Activated CD8-positive, alpha-beta T cell treated with anti-CD3 and anti-CD28 coated beads for 36 hours (primary cell): Measurements from ENCODE around the gene STKLD1. TPM values are rescaled to one million over a fixed set of nuclear protein-coding genes. Genes with fewer than 3 reads are reported as not detected.
"Not testable (repeated sequence)": the region's sequence is repeated elsewhere in the genome, so short reads cannot be mapped to it uniquely, and the experiment has no call there.

Experiments used
- ATAC-seq: fragments of 200-7000 bp; cut with Tn5 transposase; one replicate; pipeline ENCODE4 v1.10.0; 2021; ENCODE audit warnings: mild to moderate bottlenecking, moderate library complexity
- CTCF ChIA-PET: fragments of 350-600 bp; sonication (Branson Sonifier 250); formaldehyde crosslinking; loops from one replicate; lab custom pipeline; 2021; ENCODE audit warnings: antibody characterized with exemption; lab: Charles Lee
- POLR2A ChIA-PET: fragments of 350-600 bp; sonication (Branson Sonifier 250); formaldehyde crosslinking; loops from one replicate; lab custom pipeline; 2021; ENCODE audit warnings: antibody characterized with exemption; lab: Charles Lee
- DNase-seq: peaks from one replicate; pipeline ENCODE4 v3.0.0-alpha.2; 2020
- H3K27ac Mint-ChIP-seq: one replicate; pipeline ENCODE4 v1.8.0; 2021; ENCODE audit warnings: mild to moderate bottlenecking, mixed read lengths
- H3K27me3 Mint-ChIP-seq: one replicate; pipeline ENCODE4 v1.8.0; 2021; ENCODE audit warnings: mixed read lengths
- H3K36me3 Mint-ChIP-seq: one replicate; pipeline ENCODE4 v1.8.0; 2021; ENCODE audit warnings: low read depth, mixed read lengths
- H3K4me1 Mint-ChIP-seq: one replicate; pipeline ENCODE4 v1.8.0; 2021; ENCODE audit warnings: low read depth, mixed read lengths
- H3K4me3 Mint-ChIP-seq: one replicate; pipeline ENCODE4 v1.8.0; 2021; ENCODE audit warnings: mild to moderate bottlenecking, moderate library complexity, mixed read lengths
- H3K9me3 Mint-ChIP-seq: one replicate; pipeline ENCODE4 v1.8.0; 2021; ENCODE audit warnings: mixed read lengths
- intact Hi-C: fragments of 100-400 bp; cut with micrococcal nuclease; formaldehyde crosslinking; loops from one replicate; pipeline ENCODE4 v1.10.0; 2022
- total RNA-seq, 2 experiments: library from RNA; stranded (reverse); gene quantifications; one replicate each; pipeline ENCODE4 v1.2.3, GENCODE V29; 2021
- TF ChIP-seq, protein P1 (sequence below): fragments of 200-600 bp; IDR thresholded peaks from one replicate; pipeline ENCODE4 v1.8.0; 2022; ENCODE audit warnings: antibody characterized with exemption, mild to moderate bottlenecking

STKLD1 gene
- under 1 TPM; 0.45 to 0.52 TPM for total RNA-seq

GRCh38 chr9:133375724-133376654 is at the start of gene STKLD1, which contains the start of gene SURF4:
Gene STKLD1 (plus strand): TSS chr9:133376366. CDS start chr9:133376474, 108 bp downstream.
Gene SURF4 (minus strand): TSS chr9:133376060. CDS start chr9:133375969, 91 bp downstream.
- DNase-seq (peak; percentile 96), ATAC-seq (peak; percentile 73)
- Mint-ChIP-seq H3K4me3 (peak within 1 kb of the TSS; percentile 99), H3K4me1 (peaks cover 34% of the 10 kb centered on the region), H3K27me3 (no peaks in the 10 kb centered on the region), H3K27ac (peak within 1 kb of the TSS; percentile 98), H3K36me3 (peaks cover 37% of the 10 kb centered on the region), H3K9me3 (no peaks in the 10 kb centered on the region)
- intact Hi-C loops, result loop anchor here (10.0 kb wide), 1 partner anchor 109 kb away; no protein-coding TSS in a partner anchor
- TF ChIP-seq, protein P1, sequence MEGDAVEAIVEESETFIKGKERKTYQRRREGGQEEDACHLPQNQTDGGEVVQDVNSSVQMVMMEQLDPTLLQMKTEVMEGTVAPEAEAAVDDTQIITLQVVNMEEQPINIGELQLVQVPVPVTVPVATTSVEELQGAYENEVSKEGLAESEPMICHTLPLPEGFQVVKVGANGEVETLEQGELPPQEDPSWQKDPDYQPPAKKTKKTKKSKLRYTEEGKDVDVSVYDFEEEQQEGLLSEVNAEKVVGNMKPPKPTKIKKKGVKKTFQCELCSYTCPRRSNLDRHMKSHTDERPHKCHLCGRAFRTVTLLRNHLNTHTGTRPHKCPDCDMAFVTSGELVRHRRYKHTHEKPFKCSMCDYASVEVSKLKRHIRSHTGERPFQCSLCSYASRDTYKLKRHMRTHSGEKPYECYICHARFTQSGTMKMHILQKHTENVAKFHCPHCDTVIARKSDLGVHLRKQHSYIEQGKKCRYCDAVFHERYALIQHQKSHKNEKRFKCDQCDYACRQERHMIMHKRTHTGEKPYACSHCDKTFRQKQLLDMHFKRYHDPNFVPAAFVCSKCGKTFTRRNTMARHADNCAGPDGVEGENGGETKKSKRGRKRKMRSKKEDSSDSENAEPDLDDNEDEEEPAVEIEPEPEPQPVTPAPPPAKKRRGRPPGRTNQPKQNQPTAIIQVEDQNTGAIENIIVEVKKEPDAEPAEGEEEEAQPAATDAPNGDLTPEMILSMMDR, result no peak
- ChIA-PET CTCF (interaction anchor here (0.9 to 2.9 kb wide), 8 partner anchors 17 to 232 kb away, joined by 3 to 15 read pairs (median 4); no protein-coding TSS in a partner anchor), POLR2A (interaction anchor here (0.7 to 28.8 kb wide), 15 partner anchors 9 to 226 kb away, joined by 3 to 872 read pairs (median 4); partner anchors contain the start of genes MED22, RPL7A, SURF1 and SURF2)

DNA sequence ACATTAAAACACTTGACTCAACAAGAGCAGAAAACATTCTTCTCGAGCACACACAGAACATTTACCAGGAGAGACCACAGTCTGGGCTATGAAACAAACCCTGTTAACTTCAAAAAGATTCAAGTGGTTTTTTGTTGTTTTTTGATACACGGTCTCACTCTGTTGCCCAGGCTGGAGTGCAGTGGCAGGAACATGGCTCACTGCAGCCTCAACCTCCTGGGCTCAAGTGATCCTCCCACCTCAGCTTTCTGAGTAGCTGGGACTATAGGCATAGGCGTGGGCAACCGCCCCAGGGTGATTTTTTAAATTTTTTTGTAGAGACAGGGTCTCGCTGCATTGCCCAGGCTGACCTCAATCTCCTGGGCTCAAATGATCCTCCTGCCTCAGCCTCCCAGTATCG is 49.1 kb upstream of the STKLD1 start:
- ATAC-seq, H3K27me3 Mint-ChIP-seq, POLR2A ChIA-PET, H3K4me3 Mint-ChIP-seq, H3K9me3 Mint-ChIP-seq, DNase-seq, H3K4me1 Mint-ChIP-seq: not testable (repeated sequence)
- peaks cover 15% of the 10 kb centered on the region for H3K36me3 Mint-ChIP-seq
- peak overlapping the region; percentile 32 for H3K27ac Mint-ChIP-seq
- CTCF ChIA-PET, result interaction anchor here (1.0 kb wide), 1 partner anchor 141 kb away, joined by 3 read pairs; no protein-coding TSS in a partner anchor
- intact Hi-C loops, result loop anchor here (5.0 kb wide), 1 partner anchor 140 kb away; no protein-coding TSS in a partner anchor

- Mint-ChIP-seq H3K27me3 (no peaks in the 10 kb centered on the region), H3K4me1 (peaks cover 12% of the 10 kb centered on the region), H3K9me3 (no peaks in the 10 kb centered on the region), H3K36me3 (peaks cover 25% of the 10 kb centered on the region), H3K27ac (no peak overlapping the region), H3K4me3 (no peak overlapping the region)
- no peak for DNase-seq
- ChIA-PET POLR2A (no interaction called here), CTCF (interaction anchor here (1.0 kb wide), 1 partner anchor 142 kb away, joined by 3 read pairs; no protein-coding TSS in a partner anchor)
- ATAC-seq, result no peak
- TF ChIP-seq, protein P1, result no peak
- intact Hi-C loops, result loop anchor here (5.0 kb wide), 1 partner anchor 141 kb away; no protein-coding TSS in a partner anchor
Observed at GRCh38 chr9:133327834-133328484, 48.2 kb upstream of the STKLD1 start.

GRCh38 chr9:133329306-133330156 is 46.6 kb upstream of the STKLD1 start:
- intact Hi-C loops, result loop anchor here (5.0 kb wide), 1 partner anchor 142 kb away; no protein-coding TSS in a partner anchor
- not testable (repeated sequence) for DNase-seq, H3K4me3 Mint-ChIP-seq, H3K27me3 Mint-ChIP-seq, H3K9me3 Mint-ChIP-seq, ATAC-seq, H3K27ac Mint-ChIP-seq
- TF ChIP-seq, protein P1, result peak; percentile 65
- Mint-ChIP-seq H3K4me1 (peaks cover 24% of the 10 kb centered on the region), H3K36me3 (peaks cover 38% of the 10 kb centered on the region)
- CTCF ChIA-PET, result interaction anchor here (0.7 to 2.6 kb wide), 12 partner anchors 8 to 148 kb away, joined by 3 to 29 read pairs (median 5); partner anchors contain the start of genes MED22 and RPL7A
- POLR2A ChIA-PET, result interaction anchor here (1.2 to 1.6 kb wide), 5 partner anchors 19 to 47 kb away, joined by 3 to 11 read pairs (median 3); partner anchors contain the start of genes MED22, RPL7A and STKLD1
